Inflammatory macrophage (primary cell): ENCODE data around the gene CATSPERE.

Source experiments
- DNase-seq, 2 donors: peaks; one replicate each; pipeline ENCODE4 v3.0.0-alpha.2; 2020 to 2022
- total RNA-seq, 18 experiments: gene quantifications; one replicate each; lab custom pipeline; 2026; ENCODE audit warnings: mixed read lengths in 6 of 18, inconsistent platforms in 2 of 18; lab: John Stamatoyannopoulos, UW

CATSPERE gene
- total RNA-seq, result 0.16 to 2.1 (median 0.60) reads per million in 18 experiments

- DNase-seq, result peak; percentile 87 to 93
These were observed at the start of gene CATSPERE for GRCh38 chr1:244461245-244462071. Gene CATSPERE (plus strand): TSS chr1:244461273. CDS start chr1:244461430, 157 bp downstream.

- DNase-seq, result peak; percentile 5 to 17
These were observed 48.9 kb upstream of the CATSPERE start for GRCh38 chr1:244412176-244412575.

- no peak for DNase-seq
These were observed 47.3 kb upstream of the CATSPERE start for GRCh38 chr1:244413736-244414135.

GRCh38 chr1:244414543-244414942 is 46.5 kb upstream of the CATSPERE start:
- peak in 1 of 2 donors; percentile 7 for DNase-seq

GRCh38 chr1:244419024-244419423 is 42.0 kb upstream of the CATSPERE start:
- DNase-seq, result no peak

- DNase-seq, result no peak
These were observed 38.9 kb upstream of the CATSPERE start for GRCh38 chr1:244422174-244422573.

GRCh38 chr1:244424649-244425334 is 36.3 kb upstream of the CATSPERE start:
- DNase-seq, result no peak

GRCh38 chr1:244427647-244428046 is 33.4 kb upstream of the CATSPERE start:
- no peak for DNase-seq

- no peak for DNase-seq
These were observed 31.3 kb upstream of the CATSPERE start for GRCh38 chr1:244429818-244430217.

- no peak for DNase-seq
These were observed 29.9 kb upstream of the CATSPERE start for GRCh38 chr1:244431166-244431565.

GRCh38 chr1:244435562-244436205 is 25.4 kb upstream of the CATSPERE start:
- no peak for DNase-seq

- DNase-seq, result no peak
These were observed 24.6 kb upstream of the CATSPERE start for GRCh38 chr1:244436336-244437085.

GRCh38 chr1:244437086-244437468 is 24.0 kb upstream of the CATSPERE start:
- DNase-seq, result no peak

- peak in 1 of 2 donors; percentile 9 for DNase-seq
These were observed 21.6 kb upstream of the CATSPERE start for GRCh38 chr1:244439391-244440032.

- DNase-seq, result no peak
These were observed 18.2 kb upstream of the CATSPERE start for GRCh38 chr1:244442850-244443249.

GRCh38 chr1:244444854-244445253 is 16.2 kb upstream of the CATSPERE start:
- DNase-seq, result no peak

GRCh38 chr1:244445320-244446181 is 15.5 kb upstream of the CATSPERE start:
- no peak for DNase-seq

GRCh38 chr1:244447024-244447423 is 14.0 kb upstream of the CATSPERE start:
- no peak for DNase-seq

GRCh38 chr1:244447552-244447951 is 13.5 kb upstream of the CATSPERE start:
- DNase-seq, result no peak

GRCh38 chr1:244448279-244449036 is 12.6 kb upstream of the CATSPERE start:
- no peak for DNase-seq
